GM10266 (cell line): ENCODE measurements around the gene ATOX1.
"Not testable (repeated sequence)": the region's sequence is repeated elsewhere in the genome, so short reads cannot be mapped to it uniquely, and the experiment has no call there.

Experiments used
- DNase-seq: peaks from one replicate; pipeline ENCODE4 v3.0.0; 2012; ENCODE audit errors: extremely low spot score
- CTCF ChIP-seq: IDR thresholded peaks from 2 replicates; pipeline ENCODE4 v1.5.1; 2012; ENCODE audit warnings: mild to moderate bottlenecking, low read depth; ENCODE audit not compliant: control insufficient read depth, insufficient read depth; ENCODE audit errors: missing control alignments

The ATOX1 gene

GRCh38 chr5:151730381-151730780 is 28.1 kb downstream of the ATOX1 start:
- TF ChIP-seq CTCF, result no peak
- no peak for DNase-seq

- DNase-seq, result not testable (repeated sequence)
Measured at GRCh38 chr5:151729597-151729996, 28.8 kb downstream of the ATOX1 start.

- TF ChIP-seq CTCF, result no peak
- no peak for DNase-seq
Measured at GRCh38 chr5:151724360-151724759, 34.1 kb downstream of the ATOX1 start.

- no peak for DNase-seq
- no peak for TF ChIP-seq CTCF
Measured at GRCh38 chr5:151722546-151722945, 35.9 kb downstream of the ATOX1 start.

GRCh38 chr5:151721812-151722391 is 36.5 kb downstream of the ATOX1 start:
- no peak for TF ChIP-seq CTCF
- no peak for DNase-seq

- peak; percentile 65 for DNase-seq
- no peak for TF ChIP-seq CTCF
Measured at GRCh38 chr5:151721087-151721646, 37.3 kb downstream of the ATOX1 start.

- no peak for DNase-seq
- no peak for TF ChIP-seq CTCF
Measured at GRCh38 chr5:151720215-151720614, 38.2 kb downstream of the ATOX1 start.
